GM12878 (cell line): Measurements from ENCODE around the gene HYAL4. TPM values are rescaled to one million over a fixed set of nuclear protein-coding genes. Genes with fewer than 3 reads are reported as not detected.

Source experiments
- polyA plus RNA-seq, 11 experiments: library from polyadenylated mRNA; depleted of rRNA in 4 of 11; unstranded in 6 of 11; stranded (reverse) in 5 of 11; fragments of >200 nt; fragmentation: Nextera tagmentation in 4 of 11; fragmentation: Illumina TruSeq in 1 of 11; extraction: Ambion mirVana in 4 of 11; extraction: Trizol in 1 of 11; gene quantifications; 1 replicate in 1 of 11; 2 replicates in 10 of 11; pipeline versions ENCODE4 v1.2.1 to v1.2.3, GENCODE V29; 2011 to 2016; ENCODE audit warnings: inconsistent platforms in 2 of 11, missing spikeins in 2 of 11, low read depth in 1 of 11
- total RNA-seq, 4 experiments: library from RNA; depleted of rRNA in 3 of 4; stranded (reverse); fragments of >200 nt in 3 of 4; fragmentation: Illumina TruSeq in 1 of 4; extraction: Trizol in 1 of 4; gene quantifications; 2 replicates each; pipeline versions ENCODE4 v1.2.1 to v1.2.3, GENCODE V29; 2013 to 2021

HYAL4 gene
- total and polyA plus RNA-seq, 10 of the 15 experiments (the other 5 are each of a cell fraction or from before 2014, with no cell fraction given) = 0.14 to 0.88 (median 0.26) TPM; not detected in 1

Other genes with a start within 250 kb of the HYAL4 start
- not detected in 2 replicates for gene ASB15, start 243.3 kb upstream of the HYAL4 start, total RNA-seq (2014; rRNA removed)
- gene ASB15, start 243.3 kb upstream of the HYAL4 start, total RNA-seq (2014; rRNA removed; fragmentation: Illumina TruSeq; extraction: Trizol) = not detected in 2 replicates
- not detected in 2 replicates for gene ASB15, start 243.3 kb upstream of the HYAL4 start, total RNA-seq (2021)
- not detected in 2 replicates for gene ASB15, start 243.3 kb upstream of the HYAL4 start, polyA plus RNA-seq (2011; rRNA removed)
- gene ASB15, start 243.3 kb upstream of the HYAL4 start, polyA plus RNA-seq (2014; fragmentation: Illumina TruSeq; extraction: Trizol) = not detected in 2 replicates
- gene ASB15, start 243.3 kb upstream of the HYAL4 start, polyA plus RNA-seq (2014; fragmentation: Nextera tagmentation; extraction: Ambion mirVana) = not detected
- gene ASB15, start 243.3 kb upstream of the HYAL4 start, polyA plus RNA-seq (2014; rRNA removed) = not detected in 2 replicates
- gene ASB15, start 243.3 kb upstream of the HYAL4 start, polyA plus RNA-seq (2016; fragmentation: Nextera tagmentation; extraction: Ambion mirVana) = not detected
- gene LMOD2, start 189.3 kb upstream of the HYAL4 start, total RNA-seq (2014; rRNA removed) = not detected in 2 replicates
- not detected in 2 replicates for gene LMOD2, start 189.3 kb upstream of the HYAL4 start, total RNA-seq (2014; rRNA removed; fragmentation: Illumina TruSeq; extraction: Trizol)
- not detected in 2 replicates for gene LMOD2, start 189.3 kb upstream of the HYAL4 start, total RNA-seq (2021)
- not detected in 2 replicates for gene LMOD2, start 189.3 kb upstream of the HYAL4 start, polyA plus RNA-seq (2011; rRNA removed)
- gene LMOD2, start 189.3 kb upstream of the HYAL4 start, polyA plus RNA-seq (2014; fragmentation: Illumina TruSeq; extraction: Trizol) = not detected in 2 replicates
- not detected for gene LMOD2, start 189.3 kb upstream of the HYAL4 start, polyA plus RNA-seq (2014; fragmentation: Nextera tagmentation; extraction: Ambion mirVana)
- gene LMOD2, start 189.3 kb upstream of the HYAL4 start, polyA plus RNA-seq (2014; rRNA removed) = not detected in 2 replicates
- gene LMOD2, start 189.3 kb upstream of the HYAL4 start, polyA plus RNA-seq (2016; fragmentation: Nextera tagmentation; extraction: Ambion mirVana) = not detected
- 3.1 and 3.2 TPM in 2 replicates for gene WASL, start 96.2 kb upstream of the HYAL4 start, total RNA-seq (2014; rRNA removed)
- gene WASL, start 96.2 kb upstream of the HYAL4 start, total RNA-seq (2014; rRNA removed; fragmentation: Illumina TruSeq; extraction: Trizol) = 4.6 and 4.7 TPM in 2 replicates
- 6.4 and 6.5 TPM in 2 replicates for gene WASL, start 96.2 kb upstream of the HYAL4 start, total RNA-seq (2021)
- gene WASL, start 96.2 kb upstream of the HYAL4 start, polyA plus RNA-seq (2011; rRNA removed) = 4.0 and 5.5 TPM in 2 replicates
- gene WASL, start 96.2 kb upstream of the HYAL4 start, polyA plus RNA-seq (2014; fragmentation: Illumina TruSeq; extraction: Trizol) = 4.3 and 6.4 TPM in 2 replicates
- 1 to 10 TPM; 2.0 to 2.1 TPM for gene WASL, start 96.2 kb upstream of the HYAL4 start, polyA plus RNA-seq (2014; fragmentation: Nextera tagmentation; extraction: Ambion mirVana)
- 3.0 and 3.2 TPM in 2 replicates for gene WASL, start 96.2 kb upstream of the HYAL4 start, polyA plus RNA-seq (2014; rRNA removed)
- 1 to 10 TPM; 3.5 TPM for gene WASL, start 96.2 kb upstream of the HYAL4 start, polyA plus RNA-seq (2016; fragmentation: Nextera tagmentation; extraction: Ambion mirVana)
- gene SPAM1, start 80.1 kb downstream of the HYAL4 start, total RNA-seq (2014; rRNA removed) = not detected in 2 replicates
- not detected in 2 replicates for gene SPAM1, start 80.1 kb downstream of the HYAL4 start, total RNA-seq (2014; rRNA removed; fragmentation: Illumina TruSeq; extraction: Trizol)
- gene SPAM1, start 80.1 kb downstream of the HYAL4 start, total RNA-seq (2021) = not detected in 2 replicates
- gene SPAM1, start 80.1 kb downstream of the HYAL4 start, polyA plus RNA-seq (2011; rRNA removed) = not detected in 2 replicates
- not detected in 2 replicates for gene SPAM1, start 80.1 kb downstream of the HYAL4 start, polyA plus RNA-seq (2014; fragmentation: Illumina TruSeq; extraction: Trizol)
- gene SPAM1, start 80.1 kb downstream of the HYAL4 start, polyA plus RNA-seq (2014; fragmentation: Nextera tagmentation; extraction: Ambion mirVana) = not detected
- not detected in 2 replicates for gene SPAM1, start 80.1 kb downstream of the HYAL4 start, polyA plus RNA-seq (2014; rRNA removed)
- not detected for gene SPAM1, start 80.1 kb downstream of the HYAL4 start, polyA plus RNA-seq (2016; fragmentation: Nextera tagmentation; extraction: Ambion mirVana)
- gene TMEM229A, start 187.9 kb downstream of the HYAL4 start, total RNA-seq (2014; rRNA removed) = not detected in 2 replicates
- gene TMEM229A, start 187.9 kb downstream of the HYAL4 start, total RNA-seq (2014; rRNA removed; fragmentation: Illumina TruSeq; extraction: Trizol) = not detected in 2 replicates
- gene TMEM229A, start 187.9 kb downstream of the HYAL4 start, total RNA-seq (2021) = not detected in 2 replicates
- gene TMEM229A, start 187.9 kb downstream of the HYAL4 start, polyA plus RNA-seq (2011; rRNA removed) = not detected in 2 replicates
- gene TMEM229A, start 187.9 kb downstream of the HYAL4 start, polyA plus RNA-seq (2014; fragmentation: Illumina TruSeq; extraction: Trizol) = not detected in 2 replicates
- not detected for gene TMEM229A, start 187.9 kb downstream of the HYAL4 start, polyA plus RNA-seq (2014; fragmentation: Nextera tagmentation; extraction: Ambion mirVana)
- not detected in 2 replicates for gene TMEM229A, start 187.9 kb downstream of the HYAL4 start, polyA plus RNA-seq (2014; rRNA removed)
- gene TMEM229A, start 187.9 kb downstream of the HYAL4 start, polyA plus RNA-seq (2016; fragmentation: Nextera tagmentation; extraction: Ambion mirVana) = not detected